Fibroblast of pulmonary artery (primary cell): ENCODE results near the gene ZNF385A.
"Not testable (repeated sequence)": the region's sequence is repeated elsewhere in the genome, so short reads cannot be mapped to it uniquely, and the experiment has no call there.

Experiments used
- DNase-seq: peaks from one replicate; pipeline ENCODE4 v3.0.0-alpha.2; 2010; ENCODE audit warnings: low read depth
- H3K4me3 ChIP-seq: replicated peaks from 2 replicates; pipeline ENCODE4 v1.5.1; 2011; ENCODE audit warnings: low read depth, mild to moderate bottlenecking, control low read depth, low read length, moderate library complexity
- TF ChIP-seq, protein P1 (sequence below): IDR thresholded peaks from 2 replicates; pipeline ENCODE4 v1.5.1; 2011; ENCODE audit warnings: mild to moderate bottlenecking, control low read depth, low read length, inconsistent platforms; ENCODE audit errors: missing control alignments

ZNF385A gene

DNA sequence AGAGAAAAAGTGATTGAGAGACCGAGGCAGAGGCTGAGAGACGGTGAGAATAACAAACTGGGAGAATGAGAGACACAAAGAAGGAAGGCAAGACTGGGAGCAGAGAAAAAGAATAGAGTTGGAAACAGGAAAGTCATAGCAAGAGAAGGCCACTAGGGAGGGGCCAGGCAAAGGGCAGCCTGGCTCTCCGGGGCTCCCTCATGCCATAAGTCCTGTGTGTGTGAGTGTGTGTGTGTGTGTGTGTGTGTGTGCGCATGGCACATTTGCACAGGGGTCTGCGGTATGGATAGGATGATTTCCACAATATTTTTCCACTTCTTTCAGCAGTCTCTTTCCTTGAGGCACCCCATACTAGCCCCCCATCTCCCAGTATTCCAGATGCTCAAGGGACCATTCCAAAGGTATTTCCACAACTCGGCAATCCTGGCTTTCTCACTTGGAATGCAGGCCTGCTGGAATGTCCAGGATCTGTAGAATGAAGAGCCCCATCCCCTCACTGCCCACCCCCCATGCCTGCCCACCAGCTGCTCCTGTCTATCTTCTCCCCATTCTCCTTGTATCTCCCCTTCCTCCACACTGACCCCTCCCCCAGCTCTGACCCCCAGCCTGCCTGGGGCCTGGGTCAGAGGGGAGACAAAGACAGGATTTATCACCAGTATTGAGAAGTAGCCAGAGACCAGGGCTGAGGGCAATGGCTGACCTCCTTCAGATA is 29.3 kb downstream of the ZNF385A start:
- no peak overlapping the region for H3K4me3 ChIP-seq
- DNase-seq = no peak
- TF ChIP-seq, protein P1, sequence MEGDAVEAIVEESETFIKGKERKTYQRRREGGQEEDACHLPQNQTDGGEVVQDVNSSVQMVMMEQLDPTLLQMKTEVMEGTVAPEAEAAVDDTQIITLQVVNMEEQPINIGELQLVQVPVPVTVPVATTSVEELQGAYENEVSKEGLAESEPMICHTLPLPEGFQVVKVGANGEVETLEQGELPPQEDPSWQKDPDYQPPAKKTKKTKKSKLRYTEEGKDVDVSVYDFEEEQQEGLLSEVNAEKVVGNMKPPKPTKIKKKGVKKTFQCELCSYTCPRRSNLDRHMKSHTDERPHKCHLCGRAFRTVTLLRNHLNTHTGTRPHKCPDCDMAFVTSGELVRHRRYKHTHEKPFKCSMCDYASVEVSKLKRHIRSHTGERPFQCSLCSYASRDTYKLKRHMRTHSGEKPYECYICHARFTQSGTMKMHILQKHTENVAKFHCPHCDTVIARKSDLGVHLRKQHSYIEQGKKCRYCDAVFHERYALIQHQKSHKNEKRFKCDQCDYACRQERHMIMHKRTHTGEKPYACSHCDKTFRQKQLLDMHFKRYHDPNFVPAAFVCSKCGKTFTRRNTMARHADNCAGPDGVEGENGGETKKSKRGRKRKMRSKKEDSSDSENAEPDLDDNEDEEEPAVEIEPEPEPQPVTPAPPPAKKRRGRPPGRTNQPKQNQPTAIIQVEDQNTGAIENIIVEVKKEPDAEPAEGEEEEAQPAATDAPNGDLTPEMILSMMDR = no peak

GRCh38 chr12:54354271-54354670 is 30.3 kb downstream of the ZNF385A start:
- not testable (repeated sequence) for DNase-seq, H3K4me3 ChIP-seq

- TF ChIP-seq, protein P1 = no peak
- DNase-seq = no peak
- no peak overlapping the region for H3K4me3 ChIP-seq
These were observed 31.4 kb downstream of the ZNF385A start for GRCh38 chr12:54352891-54353874.

DNA sequence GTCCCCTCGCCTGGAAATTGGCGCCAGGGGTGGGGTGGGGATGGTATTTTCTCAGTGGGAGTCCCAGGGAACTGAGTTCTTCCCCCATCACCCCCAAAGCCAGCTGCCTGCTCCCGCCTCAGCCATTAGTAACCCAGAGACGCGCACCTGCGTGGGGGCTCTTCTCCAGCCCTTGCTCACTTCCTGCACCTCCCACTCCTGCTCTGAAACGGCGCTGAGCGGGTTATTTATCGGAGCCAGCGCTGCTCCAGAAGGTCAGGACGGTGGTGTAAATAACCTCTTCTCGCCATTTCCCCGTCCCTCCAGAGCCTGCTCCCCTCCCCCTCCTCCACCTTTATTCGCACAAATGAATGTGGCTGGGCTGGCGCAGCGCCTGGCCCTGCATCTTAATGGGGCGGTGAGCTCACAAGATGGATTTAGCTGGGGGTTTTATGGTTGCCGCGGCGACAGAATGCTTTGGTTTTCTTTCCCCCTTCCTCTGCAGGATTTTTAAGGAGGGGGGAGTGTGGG is 32.5 kb downstream of the ZNF385A start:
- DNase-seq = peak; percentile 48
- TF ChIP-seq, protein P1 = no peak
- H3K4me3 ChIP-seq = no peak overlapping the region

DNA sequence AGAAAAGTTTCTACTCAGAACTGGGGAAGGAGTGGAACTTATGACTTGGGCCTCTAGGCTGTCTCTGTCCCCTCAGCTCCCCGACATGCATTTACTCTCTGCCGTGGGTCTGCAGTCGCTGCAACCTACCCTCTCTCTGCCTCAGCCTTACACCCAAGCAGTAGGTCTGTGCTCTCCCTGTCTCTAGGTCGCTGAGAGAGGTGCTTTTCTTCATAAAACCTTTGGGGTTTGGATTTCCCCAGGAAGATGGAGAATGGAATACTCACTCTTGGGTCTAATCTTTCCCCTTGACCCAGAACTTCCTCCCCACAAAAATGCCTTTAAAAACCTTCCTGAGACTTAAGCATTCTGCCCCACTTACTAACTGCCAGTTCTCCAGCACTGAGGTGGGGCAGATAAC is 33.2 kb downstream of the ZNF385A start:
- TF ChIP-seq, protein P1 = no peak
- no peak overlapping the region for H3K4me3 ChIP-seq

DNA sequence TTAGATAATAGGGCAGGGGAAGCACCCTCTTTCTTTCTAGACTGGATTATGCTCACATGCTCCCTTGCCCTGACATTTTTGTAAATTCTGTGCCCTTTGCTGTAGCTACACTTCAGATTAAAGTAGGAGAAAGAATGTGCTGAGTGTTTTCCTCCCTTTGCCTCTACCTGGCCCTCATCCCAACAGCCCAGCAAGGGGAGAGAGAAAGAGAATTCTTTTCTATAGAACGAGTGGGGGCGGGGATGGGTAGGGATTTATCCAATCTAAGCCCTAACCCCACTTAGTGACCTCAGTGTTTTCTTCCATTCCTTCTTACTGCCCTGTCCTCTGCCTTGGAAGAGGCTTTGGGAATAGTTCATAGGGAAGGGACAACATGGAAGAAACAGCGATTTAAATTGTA is 33.8 kb downstream of the ZNF385A start:
- no peak for DNase-seq
- H3K4me3 ChIP-seq = no peak overlapping the region
- TF ChIP-seq, protein P1 = no peak

More for the DNA sequence above, 33.2 kb downstream of the ZNF385A start:
- no peak for DNase-seq

DNA sequence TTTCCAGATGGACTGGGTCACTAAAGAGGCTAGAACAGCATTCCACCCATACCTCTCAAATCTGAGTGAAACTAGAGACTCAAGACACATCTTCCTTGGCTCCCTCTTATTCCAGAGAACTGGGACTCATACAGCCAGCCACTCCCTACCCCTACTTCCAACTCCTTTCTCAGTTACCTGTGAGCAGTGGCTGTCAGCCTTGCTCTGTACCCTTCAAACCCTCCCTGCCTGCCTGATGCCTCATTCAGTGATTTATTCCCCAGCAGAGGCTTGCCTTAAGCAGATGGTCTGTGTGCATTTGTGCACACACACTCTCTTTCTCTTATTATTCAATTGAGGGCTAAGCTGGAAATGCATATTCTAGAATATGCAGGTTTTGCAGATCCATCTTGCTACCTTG is 34.9 kb downstream of the ZNF385A start:
- H3K4me3 ChIP-seq = no peak overlapping the region
- TF ChIP-seq, protein P1 = no peak
- DNase-seq = no peak
